GM19395 (cell line): ENCODE results near the gene ADPRH.
"Not testable (repeated sequence)": the region's sequence is repeated elsewhere in the genome, so short reads cannot be mapped to it uniquely, and the experiment has no call there.

ENCODE experiments used
- ATAC-seq: cut with Tn5 transposase; IDR thresholded peaks from one replicate; pipeline ENCODE4 v1.9.1; 2021; ENCODE audit warnings: mild to moderate bottlenecking, moderate library complexity; ENCODE audit not compliant: unreplicated experiment

The ADPRH gene

DNA sequence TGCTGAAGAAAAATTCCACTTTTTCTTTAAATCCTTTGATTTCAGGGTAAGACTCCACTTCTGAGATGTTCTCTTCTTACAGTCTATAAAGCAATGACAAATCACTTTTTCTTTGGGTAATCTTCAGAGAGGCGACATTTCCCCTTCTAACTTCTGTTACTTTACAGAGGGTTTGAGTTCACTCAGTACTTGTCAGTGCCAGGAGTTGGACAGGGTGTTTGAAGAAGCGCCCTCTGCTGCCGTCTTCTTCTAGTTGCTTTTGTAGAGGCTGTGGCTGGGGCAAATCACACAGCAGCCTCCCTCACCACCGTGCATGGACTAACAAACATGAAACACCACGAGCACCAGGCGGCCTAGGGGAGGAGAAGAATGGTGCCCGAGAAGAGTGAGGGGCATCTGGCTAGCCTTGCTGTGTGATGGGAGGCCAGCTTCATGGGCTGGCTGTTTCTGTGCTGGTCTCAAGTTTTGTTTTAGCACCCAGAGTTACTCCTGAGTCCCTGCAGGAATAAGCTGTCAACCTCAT is 19.8 kb upstream of the ADPRH start, which contains the start of gene CD80:
TSS of gene CD80 (minus strand) at position 174 of the 523 bp plus-strand sequence. CDS start 1,886 bp downstream, outside the sequence.
- peak; percentile 65 for ATAC-seq

DNA sequence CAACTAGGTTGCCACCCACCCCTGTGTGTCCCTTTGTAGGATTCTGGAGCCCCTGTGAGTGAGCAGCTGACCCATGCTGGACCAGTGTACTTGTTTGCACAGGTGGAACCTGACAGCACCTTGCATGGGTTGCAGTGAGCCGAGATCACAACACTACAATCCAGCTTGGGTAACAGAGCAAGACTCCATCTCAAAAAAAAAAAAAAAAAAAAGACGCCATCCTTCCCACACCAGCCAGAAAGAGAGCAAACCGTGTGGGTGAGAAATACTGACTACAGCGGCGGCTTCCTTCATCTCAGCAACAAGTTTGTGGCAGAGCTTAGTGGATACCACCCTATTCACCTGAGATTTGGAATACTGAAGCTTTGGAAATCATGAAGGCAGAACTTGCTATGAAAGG is 19.1 kb upstream of the ADPRH start:
- ATAC-seq: peak; percentile 0

- peak; percentile 69 for ATAC-seq
These were observed 16.9 kb upstream of the ADPRH start for GRCh38 chr3:119562307-119562961.

- ATAC-seq: not testable (repeated sequence)
These were observed 16.0 kb upstream of the ADPRH start for GRCh38 chr3:119563334-119563733.

DNA sequence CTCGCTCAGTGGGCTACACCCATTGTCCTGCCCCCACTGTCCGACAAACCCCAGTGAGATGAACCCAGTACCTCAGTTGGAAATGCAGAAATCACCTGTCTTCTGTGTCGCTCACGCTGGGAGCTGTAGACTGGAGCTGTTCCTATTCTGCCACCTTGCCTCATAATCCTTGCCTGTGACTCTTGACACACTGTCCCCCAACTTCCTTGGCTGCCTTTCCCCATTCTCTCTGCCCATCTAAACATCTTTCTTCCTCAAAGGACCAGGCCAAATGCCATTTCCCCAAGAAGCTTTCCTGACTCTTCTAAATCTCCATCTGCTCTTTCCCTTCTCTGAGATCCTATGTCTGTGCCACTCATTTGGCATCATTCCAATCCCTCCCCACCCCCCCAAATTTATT is 10.1 kb upstream of the ADPRH start:
- no peak for ATAC-seq

DNA sequence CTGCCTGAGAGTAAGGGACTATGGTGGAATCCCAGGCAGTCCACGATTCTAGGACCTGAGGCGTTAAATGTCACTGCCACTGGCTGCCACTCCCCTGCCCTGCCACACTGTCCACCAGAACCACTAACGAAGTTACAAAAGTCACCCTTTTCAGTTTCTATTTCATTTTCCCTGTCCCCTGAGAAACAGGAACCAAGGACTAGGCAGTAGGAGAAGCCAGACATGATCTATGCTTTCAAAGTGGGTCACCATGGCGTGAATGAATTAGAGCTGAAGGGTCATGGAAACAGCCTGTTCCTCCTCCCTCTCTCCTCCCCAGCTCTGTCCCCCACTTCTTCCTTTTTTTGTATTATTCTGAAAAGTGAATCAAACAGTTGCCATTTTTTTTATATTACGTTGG is 9.1 kb upstream of the ADPRH start:
- peak; percentile 77 for ATAC-seq

- no peak for ATAC-seq
These were observed 8.1 kb upstream of the ADPRH start for GRCh38 chr3:119571230-119571629.

DNA sequence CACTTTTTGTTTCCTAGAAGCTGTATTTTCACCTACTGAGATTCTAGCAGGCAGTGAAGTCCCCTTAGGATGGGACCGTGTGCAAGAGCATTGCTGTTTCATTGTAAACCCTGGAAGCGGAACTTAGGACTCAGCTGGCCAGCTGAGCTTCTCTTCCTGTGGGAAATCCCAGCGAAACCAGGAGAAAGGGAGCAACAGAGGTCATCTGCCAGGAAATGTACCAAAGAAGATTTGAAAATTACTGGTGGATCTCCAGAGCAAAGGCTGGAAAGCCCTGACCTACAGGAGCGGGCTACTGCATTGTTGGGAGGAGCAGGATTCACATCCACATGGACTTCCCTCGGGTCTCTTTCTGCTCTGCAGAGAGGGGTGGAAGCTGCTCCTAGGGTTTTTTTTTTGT is 7.6 kb upstream of the ADPRH start:
- ATAC-seq: no peak

DNA sequence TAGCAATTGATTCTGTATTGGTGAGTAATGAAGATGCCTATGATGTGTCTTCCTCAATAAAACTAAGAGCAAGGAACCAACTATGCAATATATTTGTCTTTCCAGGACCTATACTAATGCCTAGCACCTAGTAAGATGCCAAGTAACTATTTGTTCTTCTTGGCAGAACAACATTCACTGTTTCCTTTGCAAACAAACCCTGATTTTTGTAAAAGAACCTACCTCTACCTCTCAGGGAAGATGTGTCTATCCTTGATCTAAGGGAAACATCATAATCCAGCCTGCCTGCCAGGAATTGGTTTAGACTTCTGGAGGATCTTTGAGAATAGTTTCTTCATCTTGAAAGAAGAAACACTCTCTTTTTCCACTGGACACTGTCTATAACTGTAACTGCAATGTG is 3.8 kb upstream of the ADPRH start:
- no peak for ATAC-seq

GRCh38 chr3:119580067-119580760 is 922 bp downstream of the ADPRH start:
- ATAC-seq: peak; percentile 82

GRCh38 chr3:119582178-119582577 is 2.9 kb downstream of the ADPRH start:
- ATAC-seq: no peak

- no peak for ATAC-seq
These were observed 5.9 kb downstream of the ADPRH start for GRCh38 chr3:119585208-119585607.

DNA sequence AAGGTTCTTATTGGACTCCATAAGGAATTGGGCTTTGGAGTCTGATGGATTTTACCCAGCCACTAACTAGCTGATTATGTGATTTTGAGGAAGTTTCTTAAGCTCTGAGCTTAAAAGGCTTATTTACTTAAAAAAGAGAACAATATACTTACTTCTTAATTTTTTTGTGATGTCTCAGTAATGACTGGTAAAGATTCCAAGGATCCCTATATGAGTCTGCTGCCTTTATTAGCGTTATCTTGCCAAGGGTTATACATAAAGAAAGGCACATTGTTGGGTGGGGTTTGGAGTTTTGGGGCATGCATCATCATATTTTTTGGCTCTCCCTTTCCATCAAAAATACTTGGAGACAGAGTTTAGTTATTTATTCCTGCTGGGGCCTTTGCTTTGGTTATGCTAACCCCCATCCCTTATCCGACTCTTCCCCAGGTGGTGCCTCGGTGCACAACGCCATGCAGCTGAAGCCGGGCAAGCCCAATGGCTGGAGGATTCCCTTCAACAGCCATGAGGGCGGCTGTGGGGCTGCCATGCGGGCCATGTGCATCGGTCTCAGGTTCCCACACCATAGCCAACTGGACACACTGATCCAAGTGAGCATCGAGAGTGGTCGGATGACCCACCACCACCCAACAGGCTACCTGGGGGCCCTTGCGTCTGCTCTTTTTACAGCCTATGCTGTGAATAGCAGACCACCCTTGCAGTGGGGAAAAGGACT is 6.7 kb downstream of the ADPRH start:
- ATAC-seq: no peak

GRCh38 chr3:119586733-119587172 is 7.5 kb downstream of the ADPRH start:
- no peak for ATAC-seq

GRCh38 chr3:119588112-119588511 is 8.8 kb downstream of the ADPRH start:
- peak; percentile 50 for ATAC-seq

- ATAC-seq: no peak
These were observed 9.9 kb downstream of the ADPRH start for GRCh38 chr3:119589102-119589773.

- ATAC-seq: no peak
These were observed 11.4 kb downstream of the ADPRH start for GRCh38 chr3:119590706-119591105.

- no peak for ATAC-seq
These were observed 13.6 kb downstream of the ADPRH start for GRCh38 chr3:119592861-119593260.

DNA sequence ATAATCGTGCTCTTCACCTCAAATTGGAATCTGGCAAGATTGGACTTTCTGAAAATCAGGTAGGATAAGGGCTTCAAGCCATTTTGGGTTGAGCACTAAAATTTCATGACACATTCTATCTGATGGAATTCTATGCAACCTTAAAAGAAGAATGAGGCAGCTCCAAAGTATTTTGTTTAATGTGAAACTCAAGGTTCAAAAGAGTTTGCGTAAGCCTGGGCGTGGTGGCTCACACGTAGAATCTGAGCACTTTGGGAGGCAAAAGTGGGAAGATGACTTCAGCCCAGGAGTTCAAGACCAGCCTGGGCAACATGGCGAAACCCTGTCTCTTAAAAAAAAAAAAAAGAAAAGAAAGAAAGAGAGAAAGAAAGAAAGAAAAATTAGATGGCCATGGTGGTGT is 14.8 kb downstream of the ADPRH start:
- no peak for ATAC-seq

- ATAC-seq: not testable (repeated sequence)
These were observed 15.6 kb downstream of the ADPRH start for GRCh38 chr3:119594929-119595328.
